Measurements from ENCODE around the gene GMIP. TPM values are rescaled to one million over a fixed set of nuclear protein-coding genes. Genes with fewer than 3 reads are reported as not detected.

Gene GMIP
- total and polyA plus RNA-seq, 2 of the 4 experiments (the other 2 are of a cell fraction): 4.1 to 11.0 TPM

DNA sequence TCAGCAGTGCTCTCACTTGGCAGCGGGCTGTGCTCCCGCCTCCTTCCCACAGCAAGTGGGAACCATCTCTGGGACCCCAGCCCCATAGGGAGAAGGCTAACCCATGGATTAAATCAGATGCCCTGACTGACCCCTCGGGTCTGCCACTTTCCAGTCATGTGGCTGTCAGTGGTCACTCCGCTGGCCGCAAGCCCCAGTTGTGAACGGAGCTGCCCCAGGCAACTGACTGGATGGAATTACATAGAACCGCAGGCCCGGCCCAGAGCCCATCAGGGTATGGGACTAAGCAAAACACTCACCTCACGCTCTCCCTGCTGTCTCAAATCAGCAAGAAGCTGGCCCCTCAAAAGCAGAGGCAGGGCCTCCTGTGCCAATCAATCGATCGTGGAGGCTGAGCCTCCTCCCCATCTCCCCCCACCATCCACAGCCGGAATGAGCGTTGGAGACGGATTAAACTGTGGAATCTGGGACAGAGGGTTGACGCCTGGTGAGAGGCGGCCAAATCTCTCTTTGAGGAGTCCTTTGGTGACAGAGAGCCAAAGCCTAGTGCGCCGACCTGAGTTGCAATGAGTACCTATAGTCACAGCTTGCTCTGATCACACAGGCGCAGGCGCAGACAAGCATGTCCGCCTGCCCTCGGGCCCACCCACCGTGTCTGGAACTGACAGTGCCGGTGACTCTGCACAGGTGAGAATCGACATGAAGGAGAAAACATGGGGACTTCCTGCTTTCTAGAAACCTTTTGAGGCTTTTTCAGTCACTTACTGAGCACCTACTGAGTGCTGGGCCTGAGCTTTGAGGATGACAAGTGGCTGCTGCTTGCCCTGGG, 63.7 kb downstream of the GMIP start:
- 91% methylated on average over 13 of the region's 25 CpGs; no CpG with 5 or more reads in 1 of the 2 experiments for WGBS, 2 experiments (ENCODE audit: extremely low coverage in 2 of 2, insufficient read length in 1 of 2)
- Histone ChIP-seq H3K9me1 (ENCODE audit: insufficient read depth, low read length) (no peaks in the 10 kb centered on the region), H3K23ac (ENCODE audit: low read depth, low read length) (no peak overlapping the region), H3K36me3 (ENCODE audit: control insufficient read depth, insufficient read depth, low read length) (no peaks in the 10 kb centered on the region), H2AK9ac (replicated peaks; ENCODE audit: low read depth, low read length, poor library complexity) (no peak overlapping the region), H3K79me1 (ENCODE audit: low read depth in 1 of 2, low read length in 2 of 2) (no peaks in the 10 kb centered on the region), H3K18ac (ENCODE audit: low read depth, low read length) (no peak overlapping the region), H4K20me1 (ENCODE audit: insufficient read depth, low read length) (no peaks in the 10 kb centered on the region), H3K4ac (ENCODE audit: low read depth, low read length) (no peak overlapping the region), H3K4me1 (ENCODE audit: control insufficient read depth, insufficient read depth, low read length) (no peaks in the 10 kb centered on the region), H3K9me3 (ENCODE audit: control insufficient read depth, insufficient read depth, low read length) (no peaks in the 10 kb centered on the region), H3K56ac (ENCODE audit: extremely low read depth, insufficient read depth, low read length) (no peak overlapping the region), H2AFZ (replicated peaks; ENCODE audit: low read length, poor library complexity) (no peak overlapping the region), H3K14ac (replicated peaks; ENCODE audit: low read depth, low read length) (no peak overlapping the region), H2BK20ac (ENCODE audit: low read depth, low read length) (no peak overlapping the region), H2BK15ac (ENCODE audit: low read depth, low read length) (no peak overlapping the region), H2BK5ac (ENCODE audit: low read depth, low read length, poor library complexity, severe bottlenecking) (no peak overlapping the region), H3K4me2 (ENCODE audit: low read depth, low read length) (no peak overlapping the region), H3K27me3 (ENCODE audit: control insufficient read depth, insufficient read depth, low read length) (no peaks in the 10 kb centered on the region), H4K8ac (ENCODE audit: low read depth in 2 of 2, low read length in 2 of 2) (no peak overlapping the region), H2BK120ac (ENCODE audit: low read depth, low read length) (no peak overlapping the region), H4K91ac (ENCODE audit: insufficient read depth, low read depth, low read length) (no peak overlapping the region), H3K9ac (ENCODE audit: low read depth, low read length) (no peak overlapping the region), H2AK5ac (ENCODE audit: low read depth, low read length) (no peak overlapping the region), H4K5ac (ENCODE audit: low read depth, low read length) (no peak overlapping the region), H3K27ac (ENCODE audit: insufficient read depth, low read length) (no peak overlapping the region), H3K4me3 (ENCODE audit: insufficient read depth, low read depth, low read length) (no peak overlapping the region)
- ChIA-PET POLR2A (ENCODE audit: unreplicated experiment) (no interaction called here), CTCF (no interaction called here)
- no peak for DNase-seq
- TF ChIP-seq FOS (IDR thresholded peaks at IDR 0.05; ENCODE audit: low read depth, low read length) (no peak), CHD1 (IDR thresholded peaks at IDR 0.05; ENCODE audit: low read depth, low read length) (no peak)
- intact Hi-C loops (cut with micrococcal nuclease) (no loop called here), dilution Hi-C loops (cut with HindIII; ENCODE audit: low sequenced_read_pairs, unreplicated experiment) (no loop called here), in situ Hi-C loops (cut with MboI; ENCODE audit: low sequenced_read_pairs) (no loop called here)
- no peak for ATAC-seq (ENCODE audit: low read depth)
- BruUV-seq (replicated peaks): no TSS peak

Other genes with a start within 250 kb of the GMIP start
- gene GATAD2A, start 238.0 kb downstream of the GMIP start, total RNA-seq (2012; rRNA removed): 23.5 and 32.8 TPM in 2 replicates
- 33.2 and 44.3 TPM in 2 replicates for gene GATAD2A, start 238.0 kb downstream of the GMIP start, polyA plus RNA-seq (2012; rRNA removed)
- 0.56 and 1.3 TPM in 2 replicates for gene TSSK6, start 128.1 kb downstream of the GMIP start, total RNA-seq (2012; rRNA removed)
- gene TSSK6, start 128.1 kb downstream of the GMIP start, polyA plus RNA-seq (2012; rRNA removed): 2.0 and 2.2 TPM in 2 replicates
- 30.6 and 33.6 TPM in 2 replicates for gene NDUFA13, start 127.4 kb downstream of the GMIP start, total RNA-seq (2012; rRNA removed)
- gene NDUFA13, start 127.4 kb downstream of the GMIP start, polyA plus RNA-seq (2012; rRNA removed): 667 and 912 TPM in 2 replicates
- 0.56 and 0.72 TPM in 2 replicates for gene YJEFN3, start 114.7 kb downstream of the GMIP start, total RNA-seq (2012; rRNA removed)
- gene YJEFN3, start 114.7 kb downstream of the GMIP start, polyA plus RNA-seq (2012; rRNA removed): 4.0 and 4.8 TPM in 2 replicates
- gene CILP2, start 105.4 kb downstream of the GMIP start, total RNA-seq (2012; rRNA removed): 0.18 and 0.28 TPM in 2 replicates
- 0.87 and 0.96 TPM in 2 replicates for gene CILP2, start 105.4 kb downstream of the GMIP start, polyA plus RNA-seq (2012; rRNA removed)
- gene PBX4, start 25.0 kb downstream of the GMIP start, total RNA-seq (2012; rRNA removed): 0.90 and 1.4 TPM in 2 replicates
- gene PBX4, start 25.0 kb downstream of the GMIP start, polyA plus RNA-seq (2012; rRNA removed): 2.8 and 2.9 TPM in 2 replicates
- gene LPAR2, start 15.4 kb downstream of the GMIP start, total RNA-seq (2012; rRNA removed): under 0.01 and 0.28 TPM in 2 replicates
- 4.1 and 5.4 TPM in 2 replicates for gene LPAR2, start 15.4 kb downstream of the GMIP start, polyA plus RNA-seq (2012; rRNA removed)
- gene ATP13A1, start 20.0 kb upstream of the GMIP start, total RNA-seq (2012; rRNA removed): 13.3 and 15.8 TPM in 2 replicates
- gene ATP13A1, start 20.0 kb upstream of the GMIP start, polyA plus RNA-seq (2012; rRNA removed): 43.8 and 44.3 TPM in 2 replicates
- gene ZNF101, start 25.2 kb upstream of the GMIP start, total RNA-seq (2012; rRNA removed): 7.3 and 8.3 TPM in 2 replicates
- gene ZNF101, start 25.2 kb upstream of the GMIP start, polyA plus RNA-seq (2012; rRNA removed): 2.2 and 2.8 TPM in 2 replicates
- 5.4 and 5.6 TPM in 2 replicates for gene ZNF14, start 89.5 kb upstream of the GMIP start, total RNA-seq (2012; rRNA removed)
- gene ZNF14, start 89.5 kb upstream of the GMIP start, polyA plus RNA-seq (2012; rRNA removed): 1.0 and 1.2 TPM in 2 replicates
- 6.1 and 8.1 TPM in 2 replicates for gene ZNF506, start 178.1 kb upstream of the GMIP start, total RNA-seq (2012; rRNA removed)
- 2.0 and 2.4 TPM in 2 replicates for gene ZNF506, start 178.1 kb upstream of the GMIP start, polyA plus RNA-seq (2012; rRNA removed)
- 3.4 and 3.6 TPM in 2 replicates for gene ZNF253, start 222.2 kb upstream of the GMIP start, total RNA-seq (2012; rRNA removed)
- 0.63 and 0.74 TPM in 2 replicates for gene ZNF253, start 222.2 kb upstream of the GMIP start, polyA plus RNA-seq (2012; rRNA removed)